ENCODE results near the gene PRPF18. TPM values are rescaled to one million over a fixed set of nuclear protein-coding genes. Genes with fewer than 3 reads are reported as not detected.
A peak's percentile ranks its signal among the peaks of the same experiment; 100 is the strongest.

PRPF18 gene
- total RNA-seq, 1 experiment from 2014 or later, result 13.4 TPM

DNA sequence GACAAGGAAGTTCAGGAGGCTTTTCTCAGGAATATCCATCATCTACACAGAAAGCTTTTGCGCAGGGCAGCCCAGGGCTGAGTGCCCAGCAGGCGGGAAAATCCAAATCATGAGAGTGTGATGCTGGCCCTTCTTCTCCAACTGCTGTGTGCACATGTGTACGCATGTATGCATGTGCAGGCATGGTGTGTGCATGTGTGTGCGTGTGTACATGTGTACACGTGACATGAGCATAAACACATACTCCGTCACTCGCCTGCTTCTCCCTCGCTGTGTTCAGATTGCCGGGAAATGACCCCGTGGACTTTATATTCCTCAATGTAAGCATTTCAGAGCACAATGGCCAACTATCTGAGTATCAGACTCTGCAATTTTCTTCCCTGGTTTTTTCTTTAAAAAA lies 85.1 kb downstream of the PRPF18 start:
- H3K36me3 Mint-ChIP-seq, result peaks cover 11% of the 10 kb centered on the region; the same call in 1 of the 2 replicates
- TF ChIP-seq ZSCAN18 (CRISPR knock-in tag; IDR thresholded peaks at IDR 0.05) (no peak), EMX1 (CRISPR knock-in tag; IDR thresholded peaks at IDR 0.05) (no peak), FOXP1 (CRISPR knock-in tag; IDR thresholded peaks at IDR 0.05; ENCODE audit: borderline replicate concordance) (no peak), AR (CRISPR knock-in tag; IDR thresholded peaks at IDR 0.05) (no peak), NR2C2 (CRISPR knock-in tag; IDR thresholded peaks at IDR 0.05) (no peak)
- peaks cover 43% of the 10 kb centered on the region for H3K4me1 Mint-ChIP-seq
- POLR2A ChIA-PET, result no interaction called here
- DNase-seq (ENCODE audit: low spot score) (no peak), ATAC-seq (no peak)
- no peaks in the 10 kb centered on the region for H3K27me3 Mint-ChIP-seq (ENCODE audit: low read depth)
- CTCF ChIA-PET, result no interaction called here
- H3K4me3 Mint-ChIP-seq, result no peak overlapping the region
- no peaks in the 10 kb centered on the region for H3K9me3 Mint-ChIP-seq
- peak overlapping the region; percentile 61; the same call in 1 of the 2 replicates for H3K27ac Mint-ChIP-seq

DNA sequence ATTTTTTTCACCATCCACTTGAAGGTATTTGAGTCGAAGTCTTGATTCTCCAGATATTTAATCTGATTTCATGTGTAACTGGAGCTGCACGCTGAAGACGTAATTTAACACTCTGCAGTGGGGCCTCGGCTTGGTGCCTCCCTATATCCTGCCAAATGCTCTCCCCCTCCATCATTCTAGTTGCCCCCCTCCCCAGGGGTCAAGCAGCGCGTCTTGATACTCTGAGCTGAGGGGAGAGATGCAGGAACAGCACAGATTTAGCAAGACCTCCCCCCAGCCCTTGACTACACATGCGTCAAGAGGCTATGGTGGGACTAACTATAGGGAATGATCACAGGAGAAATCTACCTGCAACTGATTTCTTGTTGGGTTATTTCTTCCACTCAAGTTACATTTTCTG lies 85.8 kb downstream of the PRPF18 start:
- peaks cover 10% of the 10 kb centered on the region; the same call in 1 of the 2 replicates for H3K36me3 Mint-ChIP-seq
- DNase-seq (ENCODE audit: low spot score) (no peak), ATAC-seq (peak; percentile 78)
- ChIA-PET POLR2A (no interaction called here), CTCF (interaction anchor here (0.7 to 1.4 kb wide), 2 partner anchors 13 to 86 kb away, joined by 3 read pairs; partner anchors contain the start of gene PRPF18)
- peak overlapping the region; percentile 71 for H3K27ac Mint-ChIP-seq
- H3K4me1 Mint-ChIP-seq, result peaks cover 43% of the 10 kb centered on the region
- no peaks in the 10 kb centered on the region for H3K27me3 Mint-ChIP-seq (ENCODE audit: low read depth)
- no peak overlapping the region for H3K4me3 Mint-ChIP-seq
- TF ChIP-seq FOXK1 (CRISPR knock-in tag; IDR thresholded peaks at IDR 0.05) (no peak), E2F4 (CRISPR knock-in tag; IDR thresholded peaks at IDR 0.05; ENCODE audit: borderline replicate concordance, low read depth) (no peak)
- TF ChIP-seq, protein P1, sequence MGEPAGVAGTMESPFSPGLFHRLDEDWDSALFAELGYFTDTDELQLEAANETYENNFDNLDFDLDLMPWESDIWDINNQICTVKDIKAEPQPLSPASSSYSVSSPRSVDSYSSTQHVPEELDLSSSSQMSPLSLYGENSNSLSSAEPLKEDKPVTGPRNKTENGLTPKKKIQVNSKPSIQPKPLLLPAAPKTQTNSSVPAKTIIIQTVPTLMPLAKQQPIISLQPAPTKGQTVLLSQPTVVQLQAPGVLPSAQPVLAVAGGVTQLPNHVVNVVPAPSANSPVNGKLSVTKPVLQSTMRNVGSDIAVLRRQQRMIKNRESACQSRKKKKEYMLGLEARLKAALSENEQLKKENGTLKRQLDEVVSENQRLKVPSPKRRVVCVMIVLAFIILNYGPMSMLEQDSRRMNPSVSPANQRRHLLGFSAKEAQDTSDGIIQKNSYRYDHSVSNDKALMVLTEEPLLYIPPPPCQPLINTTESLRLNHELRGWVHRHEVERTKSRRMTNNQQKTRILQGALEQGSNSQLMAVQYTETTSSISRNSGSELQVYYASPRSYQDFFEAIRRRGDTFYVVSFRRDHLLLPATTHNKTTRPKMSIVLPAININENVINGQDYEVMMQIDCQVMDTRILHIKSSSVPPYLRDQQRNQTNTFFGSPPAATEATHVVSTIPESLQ (CRISPR knock-in tag; IDR thresholded peaks at IDR 0.05), result no peak
- TF ChIP-seq, protein P2, sequence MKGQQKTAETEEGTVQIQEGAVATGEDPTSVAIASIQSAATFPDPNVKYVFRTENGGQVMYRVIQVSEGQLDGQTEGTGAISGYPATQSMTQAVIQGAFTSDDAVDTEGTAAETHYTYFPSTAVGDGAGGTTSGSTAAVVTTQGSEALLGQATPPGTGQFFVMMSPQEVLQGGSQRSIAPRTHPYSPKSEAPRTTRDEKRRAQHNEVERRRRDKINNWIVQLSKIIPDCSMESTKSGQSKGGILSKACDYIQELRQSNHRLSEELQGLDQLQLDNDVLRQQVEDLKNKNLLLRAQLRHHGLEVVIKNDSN (CRISPR knock-in tag; IDR thresholded peaks at IDR 0.05), result no peak
- H3K9me3 Mint-ChIP-seq, result no peaks in the 10 kb centered on the region

GRCh38 chr10:13673156-13673555 lies 86.4 kb downstream of the PRPF18 start:
- ATAC-seq (peak; percentile 55), DNase-seq (ENCODE audit: low spot score) (no peak)
- peaks cover 6% of the 10 kb centered on the region; the same call in 1 of the 2 replicates for H3K36me3 Mint-ChIP-seq
- peak overlapping the region; percentile 71 for H3K27ac Mint-ChIP-seq
- ChIA-PET CTCF (interaction anchor here (0.7 to 1.4 kb wide), 2 partner anchors 14 to 86 kb away, joined by 3 read pairs; partner anchors contain the start of gene PRPF18), POLR2A (no interaction called here)
- peaks cover 43% of the 10 kb centered on the region for H3K4me1 Mint-ChIP-seq
- no peaks in the 10 kb centered on the region for H3K27me3 Mint-ChIP-seq (ENCODE audit: low read depth)
- H3K4me3 Mint-ChIP-seq, result peak overlapping the region; percentile 15
- H3K9me3 Mint-ChIP-seq, result no peaks in the 10 kb centered on the region
- TF ChIP-seq SOX15 (CRISPR knock-in tag; IDR thresholded peaks at IDR 0.05), result no peak
- TF ChIP-seq ELF4 (CRISPR knock-in tag; IDR thresholded peaks at IDR 0.05; ENCODE audit: low read depth), result no peak
- TF ChIP-seq, protein P3, sequence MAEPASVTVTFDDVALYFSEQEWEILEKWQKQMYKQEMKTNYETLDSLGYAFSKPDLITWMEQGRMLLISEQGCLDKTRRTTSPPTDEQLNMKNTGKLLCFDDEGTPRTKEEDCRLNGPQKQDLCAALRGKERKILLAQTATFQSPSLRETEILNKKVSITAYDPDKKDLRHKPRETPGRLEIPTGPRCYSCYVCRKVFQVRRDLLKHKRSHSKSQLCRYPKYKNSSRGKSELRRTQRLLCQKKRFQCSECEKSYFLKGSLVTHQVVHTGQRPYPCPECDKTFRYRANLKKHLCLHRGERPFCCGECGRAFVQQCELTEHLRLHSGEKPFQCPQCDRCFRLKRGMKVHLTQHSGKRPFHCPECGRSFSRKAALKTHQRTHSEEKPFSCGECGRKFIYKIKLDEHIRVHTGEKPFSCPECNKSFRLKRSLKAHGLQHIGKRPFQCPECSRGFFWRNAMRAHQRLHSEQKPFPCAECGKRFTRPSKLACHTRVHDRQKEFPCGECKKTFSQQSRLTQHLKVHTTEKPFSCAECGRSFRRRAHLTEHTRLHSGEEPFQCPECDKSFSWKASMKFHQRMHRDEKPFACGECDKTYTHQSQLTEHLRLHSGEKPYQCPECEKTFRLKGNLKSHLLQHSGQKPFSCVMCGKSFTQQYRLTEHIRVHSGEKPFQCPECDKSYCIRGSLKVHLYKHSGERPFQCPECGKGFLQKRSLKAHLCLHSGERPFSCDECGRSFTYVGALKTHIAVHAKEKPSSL (CRISPR knock-in tag; conservative IDR thresholded peaks at IDR 0.05), result no peak
- TF ChIP-seq, protein P1 (CRISPR knock-in tag; IDR thresholded peaks at IDR 0.05), result no peak
- no peak for TF ChIP-seq EMX1 (CRISPR knock-in tag; IDR thresholded peaks at IDR 0.05)
- TF ChIP-seq TEAD1 (CRISPR knock-in tag; IDR thresholded peaks at IDR 0.05), result no peak
